IMR-90 (cell line): ENCODE measurements around the gene SLC22A16. TPM values are rescaled to one million over a fixed set of nuclear protein-coding genes. Genes with fewer than 3 reads are reported as not detected.

Experiments
- USF2 ChIP-seq: fragments of 150-350 bp; IDR thresholded peaks from 2 replicates; pipeline ENCODE4 v1.6.1; 2017; ENCODE audit warnings: mild to moderate bottlenecking, antibody characterized with exemption, low read length, low read depth
- polyA plus RNA-seq, 3 experiments: library from polyadenylated mRNA; depleted of rRNA; stranded (reverse); fragments of >200 nt; gene quantifications; 2 replicates each; pipeline ENCODE4 v1.2.3, GENCODE V29; 2012; ENCODE audit warnings: low replicate concordance in 1 of 3
- total RNA-seq: library from RNA; depleted of rRNA; stranded (reverse); fragments of >200 nt; gene quantifications from 2 replicates; pipeline ENCODE4 v1.2.3, GENCODE V29; 2012
- TF ChIP-seq, protein P1 (sequence below): fragments of 150-350 bp; IDR thresholded peaks from 2 replicates; pipeline ENCODE4 v1.6.1; 2016; ENCODE audit warnings: low read depth, mild to moderate bottlenecking, low read length, moderate library complexity, borderline replicate concordance

Gene SLC22A16
- total and polyA plus RNA-seq, 2 of the 4 experiments (the other 2 are of a cell fraction) = not detected

GRCh38 chr6:110476046-110476849, at the start of gene SLC22A16 (continued):
- TF ChIP-seq, protein P1, sequence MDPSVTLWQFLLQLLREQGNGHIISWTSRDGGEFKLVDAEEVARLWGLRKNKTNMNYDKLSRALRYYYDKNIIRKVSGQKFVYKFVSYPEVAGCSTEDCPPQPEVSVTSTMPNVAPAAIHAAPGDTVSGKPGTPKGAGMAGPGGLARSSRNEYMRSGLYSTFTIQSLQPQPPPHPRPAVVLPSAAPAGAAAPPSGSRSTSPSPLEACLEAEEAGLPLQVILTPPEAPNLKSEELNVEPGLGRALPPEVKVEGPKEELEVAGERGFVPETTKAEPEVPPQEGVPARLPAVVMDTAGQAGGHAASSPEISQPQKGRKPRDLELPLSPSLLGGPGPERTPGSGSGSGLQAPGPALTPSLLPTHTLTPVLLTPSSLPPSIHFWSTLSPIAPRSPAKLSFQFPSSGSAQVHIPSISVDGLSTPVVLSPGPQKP = no peak
- TF ChIP-seq USF2 = no peak
